Frontal cortex (tissue), 4 donors: Measurements from ENCODE around the gene SERPINB1. TPM values are rescaled to one million over a fixed set of nuclear protein-coding genes. Genes with fewer than 3 reads are reported as not detected.

Experiments used
- DNase-seq, 2 donors: peaks; one replicate each; pipeline ENCODE4 v3.0.0; 2012; ENCODE audit warnings: low spot score in 2 of 2
- FAIRE-seq: peaks from 2 replicates; lab custom pipeline; 2012; peaks lifted over from hg19 to GRCh38; lab: Jason Lieb, UNC
- total RNA-seq: library from RNA; depleted of rRNA; stranded (reverse); fragments of >200 nt; gene quantifications from one replicate; pipeline ENCODE4 v1.2.3, GENCODE V29; 2014
- donor health status: control.
- donor health status: control.
- donor health status: control.

Gene SERPINB1
- total RNA-seq, 1 donor from 2014 or later = 3.3 TPM

- no peak for DNase-seq
- no peak for FAIRE-seq
Observed at GRCh38 chr6:2797564-2798031, 44.1 kb downstream of the SERPINB1 start.

- FAIRE-seq = no peak
- DNase-seq = no peak
Observed at GRCh38 chr6:2796861-2797260, 44.8 kb downstream of the SERPINB1 start.

- FAIRE-seq (no peak), DNase-seq (no peak)
Observed at GRCh38 chr6:2795956-2796355, 45.7 kb downstream of the SERPINB1 start.

GRCh38 chr6:2795162-2795561 is 46.5 kb downstream of the SERPINB1 start:
- DNase-seq = no peak
- FAIRE-seq = no peak

GRCh38 chr6:2794171-2794730 is 47.4 kb downstream of the SERPINB1 start:
- FAIRE-seq (no peak), DNase-seq (no peak)

GRCh38 chr6:2793534-2794151 is 48.0 kb downstream of the SERPINB1 start:
- peak in 1 of 2 donors; percentile 46 for DNase-seq
- no peak for FAIRE-seq

GRCh38 chr6:2792330-2793110 is 49.1 kb downstream of the SERPINB1 start:
- DNase-seq = no peak
- FAIRE-seq = no peak

GRCh38 chr6:2791450-2791974 is 50.2 kb downstream of the SERPINB1 start:
- no peak for DNase-seq

GRCh38 chr6:2790588-2791449 is 50.8 kb downstream of the SERPINB1 start:
- FAIRE-seq (no peak), DNase-seq (peak; percentile 51 to 64)

More at GRCh38 chr6:2791450-2791974, 50.2 kb downstream of the SERPINB1 start:
- FAIRE-seq = no peak

GRCh38 chr6:2786269-2786668 is 55.4 kb downstream of the SERPINB1 start:
- FAIRE-seq = no peak
- DNase-seq = no peak

GRCh38 chr6:2784930-2785329 is 56.7 kb downstream of the SERPINB1 start:
- DNase-seq (no peak), FAIRE-seq (no peak)

- no peak for FAIRE-seq
- DNase-seq = no peak
Observed at GRCh38 chr6:2784061-2784460, 57.6 kb downstream of the SERPINB1 start.

- DNase-seq (no peak), FAIRE-seq (no peak)
Observed at GRCh38 chr6:2783188-2783963, 58.3 kb downstream of the SERPINB1 start.

GRCh38 chr6:2782825-2783187 is 58.9 kb downstream of the SERPINB1 start:
- FAIRE-seq (no peak), DNase-seq (no peak)

- no peak for DNase-seq
- FAIRE-seq = no peak
Observed at GRCh38 chr6:2782356-2782708, 59.3 kb downstream of the SERPINB1 start.
